Loucy (cell line): ENCODE measurements around the gene PTPRT.

Source experiments
- H2AFZ ChIP-seq: fragments of 200-600 bp; sonication (generic); 2 replicates; pipeline ENCODE4 v1.6.0; 2016; ENCODE audit warnings: antibody characterized with exemption, mild to moderate bottlenecking, low read length, moderate library complexity
- H3F3A ChIP-seq: fragments of 200-600 bp; 2 replicates; pipeline ENCODE4 v1.6.0; 2016; ENCODE audit warnings: antibody characterized with exemption, low read depth, mild to moderate bottlenecking
- H3K27me3 ChIP-seq: fragments of 200-600 bp; sonication (generic); 2 replicates; pipeline ENCODE4 v1.6.1; 2014; ENCODE audit warnings: low read length, mild to moderate bottlenecking; ENCODE audit not compliant: insufficient read depth, poor library complexity, severe bottlenecking
- H3K36me3 ChIP-seq: fragments of 200-600 bp; sonication (generic); 2 replicates; pipeline ENCODE4 v1.6.1; 2016; ENCODE audit warnings: low read length; ENCODE audit not compliant: insufficient read depth
- H3K4me1 ChIP-seq: fragments of 200-600 bp; sonication (generic); 2 replicates; pipeline ENCODE4 v1.5.1; 2014; ENCODE audit warnings: low read length, mild to moderate bottlenecking; ENCODE audit not compliant: insufficient read depth, poor library complexity, severe bottlenecking
- H3K4me2 ChIP-seq: fragments of 200-600 bp; sonication (generic); 2 replicates; pipeline ENCODE4 v1.6.0; 2014; ENCODE audit warnings: antibody characterized with exemption, low read length, low read depth, mild to moderate bottlenecking; ENCODE audit not compliant: poor library complexity, severe bottlenecking
- H3K4me3 ChIP-seq: fragments of 200-600 bp; sonication (generic); 2 replicates; pipeline ENCODE4 v1.5.1; 2014; ENCODE audit warnings: low read length, mild to moderate bottlenecking, mixed read lengths; ENCODE audit not compliant: poor library complexity, severe bottlenecking
- H3K79me2 ChIP-seq: fragments of 200-600 bp; sonication (generic); 2 replicates; pipeline ENCODE4 v1.6.1; 2014; ENCODE audit warnings: low read length; ENCODE audit not compliant: insufficient read depth
- H3K9ac ChIP-seq: fragments of 200-600 bp; sonication (generic); 2 replicates; pipeline ENCODE4 v1.6.0; 2014; ENCODE audit warnings: mild to moderate bottlenecking, low read depth, low read length, moderate library complexity; ENCODE audit not compliant: poor library complexity, severe bottlenecking
- H3K9me2 ChIP-seq: fragments of 200-600 bp; sonication (generic); replicated peaks from 2 replicates; pipeline ENCODE4 v1.6.1; 2016; ENCODE audit warnings: low read depth, low read length, mixed read lengths
- H3K9me3 ChIP-seq: fragments of 200-600 bp; sonication (generic); 2 replicates; pipeline ENCODE4 v1.6.1; 2014; ENCODE audit warnings: mild to moderate bottlenecking, antibody characterized with exemption, low read length, low read depth; ENCODE audit not compliant: insufficient read depth
- H4K20me1 ChIP-seq: fragments of 200-600 bp; sonication (generic); 2 replicates; pipeline ENCODE4 v1.6.0; 2014; ENCODE audit warnings: antibody characterized with exemption, low read length, mild to moderate bottlenecking; ENCODE audit not compliant: insufficient read depth, poor library complexity, severe bottlenecking
- CTCF ChIP-seq: fragments of 200-600 bp; sonication (generic); conservative IDR thresholded peaks from 2 replicates; pipeline ENCODE4 v1.5.1; 2014; ENCODE audit warnings: mild to moderate bottlenecking, antibody characterized with exemption, low read length
- EZH2phosphoT487 ChIP-seq: fragments of 200-600 bp; IDR thresholded peaks from 2 replicates; pipeline ENCODE4 v1.6.1; 2018; ENCODE audit warnings: antibody characterized with exemption, mild to moderate bottlenecking, moderate library complexity, borderline replicate concordance

Gene PTPRT

DNA sequence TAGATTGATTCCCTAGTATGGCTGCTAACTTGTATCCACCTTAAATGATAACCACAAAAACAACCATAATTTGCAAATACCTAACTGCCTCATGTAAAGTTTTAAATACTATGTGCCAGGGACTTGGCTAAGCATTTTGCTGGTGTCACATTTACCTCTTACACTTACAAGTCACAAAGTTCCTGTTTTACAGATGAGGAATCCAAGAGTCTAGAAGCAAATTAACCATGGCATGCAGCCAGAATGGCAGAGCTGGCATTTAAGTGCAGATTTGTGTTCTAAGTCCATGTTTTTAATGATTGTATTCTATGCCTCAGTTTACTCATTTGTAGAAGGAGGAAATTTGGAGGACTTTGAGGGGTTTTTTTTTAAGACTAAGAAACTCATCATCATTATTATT, 696.7 kb downstream of the PTPRT start:
- no peaks in the 10 kb centered on the region for H3K27me3 ChIP-seq
- TF ChIP-seq EZH2phosphoT487 (no peak), CTCF (no peak)
- H3K36me3 ChIP-seq, result no peaks in the 10 kb centered on the region
- no peaks in the 10 kb centered on the region for H4K20me1 ChIP-seq
- H3K4me3 ChIP-seq, result no peak overlapping the region
- no peak overlapping the region for H3K9ac ChIP-seq
- H3K79me2 ChIP-seq, result no peaks in the 10 kb centered on the region
- no peaks in the 10 kb centered on the region for H3F3A ChIP-seq
- H3K9me2 ChIP-seq, result no peaks in the 10 kb centered on the region
- no peak overlapping the region for H3K4me2 ChIP-seq
- no peak overlapping the region for H2AFZ ChIP-seq
- no peaks in the 10 kb centered on the region for H3K9me3 ChIP-seq
- no peaks in the 10 kb centered on the region for H3K4me1 ChIP-seq

- no peaks in the 10 kb centered on the region for H3K79me2 ChIP-seq
- no peaks in the 10 kb centered on the region for H3K9me3 ChIP-seq
- H3K36me3 ChIP-seq, result no peaks in the 10 kb centered on the region
- H3K4me1 ChIP-seq, result no peaks in the 10 kb centered on the region
- TF ChIP-seq CTCF (no peak), EZH2phosphoT487 (no peak)
- H4K20me1 ChIP-seq, result no peaks in the 10 kb centered on the region
- H3K27me3 ChIP-seq, result no peaks in the 10 kb centered on the region
- no peak overlapping the region for H3K9ac ChIP-seq
- H3F3A ChIP-seq, result no peaks in the 10 kb centered on the region
- no peak overlapping the region for H3K4me3 ChIP-seq
- H3K9me2 ChIP-seq, result no peaks in the 10 kb centered on the region
- no peak overlapping the region for H3K4me2 ChIP-seq
- H2AFZ ChIP-seq, result no peak overlapping the region
Measured at GRCh38 chr20:42492290-42492689, 697.4 kb downstream of the PTPRT start.

- no peak overlapping the region for H2AFZ ChIP-seq
- no peaks in the 10 kb centered on the region for H3K9me2 ChIP-seq
- H4K20me1 ChIP-seq, result no peaks in the 10 kb centered on the region
- H3K4me1 ChIP-seq, result no peaks in the 10 kb centered on the region
- no peaks in the 10 kb centered on the region for H3K36me3 ChIP-seq
- H3K79me2 ChIP-seq, result no peaks in the 10 kb centered on the region
- H3K4me2 ChIP-seq, result no peak overlapping the region
- no peaks in the 10 kb centered on the region for H3K9me3 ChIP-seq
- no peak overlapping the region for H3K9ac ChIP-seq
- no peak overlapping the region for H3K4me3 ChIP-seq
- no peaks in the 10 kb centered on the region for H3F3A ChIP-seq
- H3K27me3 ChIP-seq, result no peaks in the 10 kb centered on the region
- TF ChIP-seq EZH2phosphoT487, result no peak
- TF ChIP-seq CTCF, result no peak
Measured at GRCh38 chr20:42485556-42485955, 704.1 kb downstream of the PTPRT start.
